Measurements from ENCODE around the gene LPCAT3.

- TF ChIP-seq CTCF (IDR thresholded peaks at IDR 0.05): no peak
- TF ChIP-seq POLR2A (IDR thresholded peaks at IDR 0.05): no peak
- no peak for TF ChIP-seq EP300 (IDR thresholded peaks at IDR 0.05)
These were observed 76.0 kb downstream of the LPCAT3 start for GRCh38 chr12:6942331-6942665.
